ENCODE measurements around the gene ZNF281.

The ZNF281 gene

GRCh38 chr1:200388791-200389190 lies 21.0 kb downstream of the ZNF281 start:
- no peak for DNase-seq

GRCh38 chr1:200386416-200386815 lies 23.4 kb downstream of the ZNF281 start:
- DNase-seq = no peak

GRCh38 chr1:200384818-200385390 lies 24.9 kb downstream of the ZNF281 start:
- DNase-seq = no peak

GRCh38 chr1:200381256-200381984 lies 28.4 kb downstream of the ZNF281 start:
- DNase-seq = no peak

- no peak for DNase-seq
Measured at GRCh38 chr1:200380589-200381021, 29.2 kb downstream of the ZNF281 start.

GRCh38 chr1:200379940-200380588 lies 29.8 kb downstream of the ZNF281 start:
- DNase-seq = no peak

- peak; percentile 99 for DNase-seq
Measured at GRCh38 chr1:200379432-200379757, 30.4 kb downstream of the ZNF281 start.

- DNase-seq = no peak
Measured at GRCh38 chr1:200378096-200378495, 31.7 kb downstream of the ZNF281 start.

GRCh38 chr1:200376528-200376927 lies 33.3 kb downstream of the ZNF281 start:
- DNase-seq = no peak

GRCh38 chr1:200374569-200375295 lies 35.1 kb downstream of the ZNF281 start:
- peak; percentile 86 for DNase-seq

- DNase-seq = no peak
Measured at GRCh38 chr1:200373811-200374231, 36.0 kb downstream of the ZNF281 start.

GRCh38 chr1:200372885-200373181 lies 37.0 kb downstream of the ZNF281 start:
- no peak for DNase-seq

GRCh38 chr1:200372095-200372884 lies 37.5 kb downstream of the ZNF281 start:
- peak; percentile 94 for DNase-seq

- DNase-seq = no peak
Measured at GRCh38 chr1:200369706-200370105, 40.1 kb downstream of the ZNF281 start.

- no peak for DNase-seq
Measured at GRCh38 chr1:200369131-200369530, 40.7 kb downstream of the ZNF281 start.

GRCh38 chr1:200368556-200368955 lies 41.3 kb downstream of the ZNF281 start:
- DNase-seq = no peak

GRCh38 chr1:200367841-200368534 lies 41.8 kb downstream of the ZNF281 start:
- DNase-seq = peak; percentile 98

- DNase-seq = no peak
Measured at GRCh38 chr1:200366577-200367253, 43.1 kb downstream of the ZNF281 start.

GRCh38 chr1:200365897-200366426 lies 43.9 kb downstream of the ZNF281 start:
- DNase-seq = no peak

GRCh38 chr1:200364831-200365230 lies 45.0 kb downstream of the ZNF281 start:
- peak; percentile 88 for DNase-seq

GRCh38 chr1:200364091-200364759 lies 45.6 kb downstream of the ZNF281 start:
- peak; percentile 78 for DNase-seq
